CD14-positive monocyte (primary cell): ENCODE measurements around the gene FIGN. TPM values are rescaled to one million over a fixed set of nuclear protein-coding genes. Genes with fewer than 3 reads are reported as not detected.

Experiments used
- DNase-seq, 3 donors: peaks; one replicate each; pipeline ENCODE4 v3.0.0-alpha.2; 2011 to 2022
- H2AFZ ChIP-seq: 2 replicates; pipeline ENCODE4 v1.6.0; 2012; ENCODE audit warnings: mild to moderate bottlenecking, low read depth, low read length, inconsistent platforms; ENCODE audit not compliant: insufficient read depth, poor library complexity, severe bottlenecking
- H3K27ac ChIP-seq, 2 donors: 1 replicate in 1 of 2; 2 replicates in 1 of 2; pipeline ENCODE4 v1.5.1; 2012 to 2013; ENCODE audit warnings: low read length in 2 of 2, control low read depth in 1 of 2, inconsistent platforms in 1 of 2, low read depth in 1 of 2, mild to moderate bottlenecking in 1 of 2
- H3K27me3 ChIP-seq, 2 donors: one replicate each; pipeline versions ENCODE4 v1.6.0 to v1.6.1; 2011 to 2013; ENCODE audit warnings: low read length in 2 of 2; ENCODE audit not compliant: control insufficient read depth in 2 of 2, insufficient read depth in 2 of 2
- H3K36me3 ChIP-seq, 2 donors: replicated peaks in 1 of 2; 1 replicate in 1 of 2; 2 replicates in 1 of 2; pipeline versions ENCODE4 v1.5.1 to v1.6.1; 2012 to 2013; ENCODE audit warnings: low read length in 2 of 2, control low read depth in 1 of 2, inconsistent platforms in 1 of 2, mild to moderate bottlenecking in 1 of 2; ENCODE audit not compliant: insufficient read depth in 2 of 2, control insufficient read depth in 1 of 2
- H3K4me1 ChIP-seq, 2 donors: 1 replicate in 1 of 2; 2 replicates in 1 of 2; pipeline versions ENCODE4 v1.5.1 to v1.6.1; 2012 to 2013; ENCODE audit warnings: low read length in 2 of 2, control low read depth in 1 of 2, inconsistent platforms in 1 of 2, mild to moderate bottlenecking in 1 of 2, moderate library complexity in 1 of 2; ENCODE audit not compliant: insufficient read depth in 2 of 2, control insufficient read depth in 1 of 2
- H3K4me2 ChIP-seq: replicated peaks from 2 replicates; pipeline ENCODE3; 2012; ENCODE audit warnings: low read length, moderate library complexity, mild to moderate bottlenecking; ENCODE audit not compliant: poor library complexity, severe bottlenecking; ENCODE audit errors: extremely low read depth
- H3K4me3 ChIP-seq, 3 experiments: fragments of 200-600 bp in 1 of 3; sonication (generic) in 1 of 3; replicated peaks in 1 of 3; 1 replicate in 2 of 3; 2 replicates in 1 of 3; pipeline ENCODE4 v1.5.1; 2011 to 2013; ENCODE audit warnings: low read length in 3 of 3, mild to moderate bottlenecking in 3 of 3, control low read depth in 2 of 3, low read depth in 2 of 3, inconsistent platforms in 1 of 3, moderate library complexity in 1 of 3
- H3K79me2 ChIP-seq: 2 replicates; pipeline ENCODE4 v1.6.0; 2012; ENCODE audit warnings: mild to moderate bottlenecking, control low read depth, inconsistent platforms, low read length, moderate library complexity; ENCODE audit not compliant: insufficient read depth
- H3K9ac ChIP-seq: 2 replicates; pipeline ENCODE4 v1.6.0; 2017; ENCODE audit warnings: low read length, mild to moderate bottlenecking; ENCODE audit not compliant: insufficient read depth, poor library complexity, severe bottlenecking
- H3K9me3 ChIP-seq, 2 donors: replicated peaks in 1 of 2; 1 replicate in 1 of 2; 2 replicates in 1 of 2; pipeline versions ENCODE4 v1.5.1 to v1.6.1; 2012 to 2013; ENCODE audit warnings: low read length in 2 of 2, control low read depth in 1 of 2; ENCODE audit not compliant: control insufficient read depth in 1 of 2, insufficient read depth in 1 of 2
- H4K20me1 ChIP-seq: 2 replicates; pipeline ENCODE4 v1.6.0; 2012; ENCODE audit warnings: mild to moderate bottlenecking, low read length, control low read depth, moderate library complexity; ENCODE audit not compliant: insufficient read depth
- H3K27ac Mint-ChIP-seq, 7 donors: one replicate each; pipeline ENCODE4 v1.8.0; 2020; ENCODE audit warnings: mild to moderate bottlenecking in 7 of 7, mixed read lengths in 7 of 7, moderate library complexity in 6 of 7, inconsistent platforms in 2 of 7
- H3K27me3 Mint-ChIP-seq, 3 donors: one replicate each; pipeline ENCODE4 v1.8.0; 2021 to 2022; ENCODE audit warnings: low read depth in 3 of 3, mild to moderate bottlenecking in 3 of 3, mixed read lengths in 3 of 3, moderate library complexity in 3 of 3, inconsistent platforms in 1 of 3
- H3K36me3 Mint-ChIP-seq, 2 donors: one replicate each; pipeline ENCODE4 v1.8.0; 2020; ENCODE audit warnings: mixed read lengths in 2 of 2, inconsistent platforms in 1 of 2, mild to moderate bottlenecking in 1 of 2
- H3K4me1 Mint-ChIP-seq: one replicate; pipeline ENCODE4 v1.8.0; 2020; ENCODE audit warnings: mild to moderate bottlenecking, mixed read lengths
- H3K4me3 Mint-ChIP-seq, 2 donors: one replicate each; pipeline ENCODE4 v1.8.0; 2020; ENCODE audit warnings: mild to moderate bottlenecking in 2 of 2, mixed read lengths in 2 of 2, moderate library complexity in 1 of 2
- H3K9me3 Mint-ChIP-seq, 7 donors: one replicate each; pipeline ENCODE4 v1.8.0; 2020 to 2022; ENCODE audit warnings: mixed read lengths in 7 of 7, mild to moderate bottlenecking in 6 of 7, moderate library complexity in 6 of 7, inconsistent platforms in 2 of 7
- WGBS: methylation state at CpG from one replicate; pipeline ENCODE4 v1.1.5; 2013; ENCODE audit warnings: missing lambda C conversion rate; ENCODE audit not compliant: insufficient coverage; 5-methylcytosine and 5-hydroxymethylcytosine counted together
- intact Hi-C, 2 donors: fragments of 100-400 bp; cut with micrococcal nuclease; formaldehyde crosslinking; loops; one replicate each; pipeline versions ENCODE4 v1.15.0 to v1.15.1; 2023
- polyA plus RNA-seq, 3 donors: library from polyadenylated mRNA; depleted of rRNA in 1 of 3; unstranded in 2 of 3; stranded (reverse) in 1 of 3; fragments of 300-500 nt in 2 of 3; fragments of >200 nt in 1 of 3; fragmentation: Illumina TruSeq in 2 of 3; gene quantifications; 1 replicate in 2 of 3; 2 replicates in 1 of 3; pipeline ENCODE4 v1.2.3, GENCODE V29; 2012 to 2021
- TF ChIP-seq, protein P1 (sequence below): fragments of 200-600 bp; IDR thresholded peaks from one replicate; pipeline ENCODE4 v1.8.0; 2022; ENCODE audit warnings: antibody characterized with exemption, mild to moderate bottlenecking

The FIGN gene
- polyA plus RNA-seq, 3 donors, result not detected

DNA sequence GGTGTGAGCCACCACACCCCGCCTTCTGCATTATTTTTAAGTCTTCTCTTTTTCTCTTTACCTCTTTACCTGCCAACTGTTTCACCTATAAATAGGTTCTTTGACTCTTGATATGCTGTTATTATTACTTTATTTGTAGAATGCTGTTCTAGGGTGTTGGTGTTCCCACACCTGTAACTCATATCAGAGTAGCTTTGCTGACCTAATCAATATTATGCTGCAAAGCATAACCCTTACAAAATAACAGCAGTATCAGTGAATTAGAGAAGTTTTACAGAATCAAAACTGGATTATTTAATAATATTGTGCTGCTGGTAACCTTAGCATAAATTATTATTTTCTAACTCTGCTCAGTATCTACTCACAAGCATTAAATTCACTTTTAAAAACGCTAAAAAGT lies 161.5 kb downstream of the FIGN start:
- Histone ChIP-seq H3K9me3 (peaks cover 0 to 14% of the 10 kb centered on the region in 2 donors), H3K9ac (no peak overlapping the region), H2AFZ (no peak overlapping the region), H3K36me3 (no peaks in the 10 kb centered on the region), H3K79me2 (no peaks in the 10 kb centered on the region), H3K4me1 (no peaks in the 10 kb centered on the region), H3K4me2 (no peak overlapping the region), H4K20me1 (no peaks in the 10 kb centered on the region), H3K27ac (no peak overlapping the region), H3K27me3 (no peaks in the 10 kb centered on the region), H3K4me3 (no peak overlapping the region)
- H3K9me3 Mint-ChIP-seq, result peaks cover 0 to 16% (median 3%) of the 10 kb centered on the region in 7 donors
- H3K4me3 Mint-ChIP-seq, result no peak overlapping the region
- DNase-seq, result no peak
- TF ChIP-seq, protein P1, sequence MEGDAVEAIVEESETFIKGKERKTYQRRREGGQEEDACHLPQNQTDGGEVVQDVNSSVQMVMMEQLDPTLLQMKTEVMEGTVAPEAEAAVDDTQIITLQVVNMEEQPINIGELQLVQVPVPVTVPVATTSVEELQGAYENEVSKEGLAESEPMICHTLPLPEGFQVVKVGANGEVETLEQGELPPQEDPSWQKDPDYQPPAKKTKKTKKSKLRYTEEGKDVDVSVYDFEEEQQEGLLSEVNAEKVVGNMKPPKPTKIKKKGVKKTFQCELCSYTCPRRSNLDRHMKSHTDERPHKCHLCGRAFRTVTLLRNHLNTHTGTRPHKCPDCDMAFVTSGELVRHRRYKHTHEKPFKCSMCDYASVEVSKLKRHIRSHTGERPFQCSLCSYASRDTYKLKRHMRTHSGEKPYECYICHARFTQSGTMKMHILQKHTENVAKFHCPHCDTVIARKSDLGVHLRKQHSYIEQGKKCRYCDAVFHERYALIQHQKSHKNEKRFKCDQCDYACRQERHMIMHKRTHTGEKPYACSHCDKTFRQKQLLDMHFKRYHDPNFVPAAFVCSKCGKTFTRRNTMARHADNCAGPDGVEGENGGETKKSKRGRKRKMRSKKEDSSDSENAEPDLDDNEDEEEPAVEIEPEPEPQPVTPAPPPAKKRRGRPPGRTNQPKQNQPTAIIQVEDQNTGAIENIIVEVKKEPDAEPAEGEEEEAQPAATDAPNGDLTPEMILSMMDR, result no peak
- intact Hi-C loops, result no loop called here
- WGBS, result no CpG with 5 or more reads among the region's 2 CpGs
- no peak overlapping the region for H3K27ac Mint-ChIP-seq
- no peaks in the 10 kb centered on the region for H3K36me3 Mint-ChIP-seq
- no peaks in the 10 kb centered on the region for H3K4me1 Mint-ChIP-seq
- H3K27me3 Mint-ChIP-seq, result no peaks in the 10 kb centered on the region

GRCh38 chr2:163573652-163574051 lies 162.2 kb downstream of the FIGN start:
- no peak for DNase-seq
- H3K4me1 Mint-ChIP-seq, result no peaks in the 10 kb centered on the region
- no peak overlapping the region for H3K4me2 ChIP-seq

More at GRCh38 chr2:163573652-163574051, 162.2 kb downstream of the FIGN start:
- no CpG with 5 or more reads among the region's 1 CpG for WGBS
- Histone ChIP-seq H3K36me3 (no peaks in the 10 kb centered on the region), H3K4me3 (no peak overlapping the region), H3K9me3 (peaks cover 0 to 14% of the 10 kb centered on the region in 2 donors), H4K20me1 (no peaks in the 10 kb centered on the region), H3K9ac (no peak overlapping the region), H3K4me1 (no peaks in the 10 kb centered on the region), H2AFZ (no peak overlapping the region), H3K27ac (no peak overlapping the region), H3K27me3 (no peaks in the 10 kb centered on the region), H3K79me2 (no peaks in the 10 kb centered on the region)
- no peak overlapping the region for H3K27ac Mint-ChIP-seq
- no peak overlapping the region for H3K4me3 Mint-ChIP-seq
- no peaks in the 10 kb centered on the region for H3K36me3 Mint-ChIP-seq
- peaks cover 0 to 14% (median 3%) of the 10 kb centered on the region in 7 donors for H3K9me3 Mint-ChIP-seq
- intact Hi-C loops, result no loop called here
- no peaks in the 10 kb centered on the region for H3K27me3 Mint-ChIP-seq
- TF ChIP-seq, protein P1, result no peak
